Measurements from ENCODE around the gene DDX41.

DDX41 gene

GRCh38 chr5:177467436-177467835, 49.3 kb downstream of the DDX41 start:
- FAIRE-seq, result no peak

- no peak for FAIRE-seq
Measured at GRCh38 chr5:177466861-177467260, 49.9 kb downstream of the DDX41 start.

- FAIRE-seq, result no peak
Measured at GRCh38 chr5:177465044-177465443, 51.7 kb downstream of the DDX41 start.

- FAIRE-seq, result no peak
Measured at GRCh38 chr5:177462021-177462670, 54.6 kb downstream of the DDX41 start.
